ENCODE data around the gene ATP9B. TPM values are rescaled to one million over a fixed set of nuclear protein-coding genes. Genes with fewer than 3 reads are reported as not detected.

Gene ATP9B
- total and polyA plus RNA-seq, 2 donors from 2014 or later = 10.0 to 48.2 TPM

DNA sequence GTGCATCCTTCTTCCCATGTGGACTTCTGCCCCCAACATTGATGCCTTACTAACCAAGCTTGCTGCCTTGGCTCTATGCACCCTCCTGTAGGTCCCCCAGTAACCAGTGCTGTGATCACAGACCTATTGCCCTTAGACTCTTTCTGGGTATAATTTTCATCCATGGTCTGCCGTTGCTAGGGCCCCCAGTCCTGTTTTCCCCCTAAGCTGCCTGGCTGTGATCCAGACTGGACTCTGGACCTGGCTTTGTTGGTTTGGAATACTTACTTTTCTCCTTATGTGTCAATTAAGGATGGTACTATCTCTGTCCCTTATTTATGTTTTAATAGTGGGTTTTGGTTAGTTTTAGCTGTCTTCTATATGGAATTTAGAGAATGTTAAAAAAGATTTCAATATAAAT, 26.0 kb downstream of the ATP9B start:
- no peak overlapping the region for H3K4me3 ChIP-seq (ENCODE audit: low read length in 3 of 3)
- H3K4me1 ChIP-seq (ENCODE audit: control insufficient read depth in 2 of 3, insufficient read depth in 2 of 3, low read depth in 1 of 3, low read length in 3 of 3) = no peaks in the 10 kb centered on the region
- intact Hi-C loops (cut with DNase I) = no loop called here
- FAIRE-seq = no peak
- H3K27me3 ChIP-seq (ENCODE audit: control insufficient read depth, insufficient read depth, low read length) = no peaks in the 10 kb centered on the region
- no peak for TF ChIP-seq CTCF (IDR thresholded peaks at IDR 0.05; ENCODE audit: borderline replicate concordance, extremely low read depth, insufficient read depth)
- DNase-seq = peak in 1 of 5 donors; percentile 20
- peaks cover 0 to 2% (median 0%) of the 10 kb centered on the region in 3 donors for H3K36me3 ChIP-seq (ENCODE audit: control insufficient read depth in 2 of 3, insufficient read depth in 3 of 3, low read length in 3 of 3)
- no peak overlapping the region for H3K9ac ChIP-seq (ENCODE audit: low read length in 3 of 3)
- H3K9me3 ChIP-seq (ENCODE audit: control insufficient read depth in 2 of 3, insufficient read depth in 1 of 3, low read length in 3 of 3) = peaks cover 0 to under 1% (median 0%) of the 10 kb centered on the region in 3 donors
- no peak overlapping the region for H3K27ac ChIP-seq (ENCODE audit: low read depth in 2 of 2, low read length in 2 of 2)

- no peak overlapping the region for H3K27ac ChIP-seq (ENCODE audit: low read depth in 2 of 2, low read length in 2 of 2)
- no peak for FAIRE-seq
Observed at GRCh38 chr18:79100944-79101343, 31.8 kb downstream of the ATP9B start.

DNA sequence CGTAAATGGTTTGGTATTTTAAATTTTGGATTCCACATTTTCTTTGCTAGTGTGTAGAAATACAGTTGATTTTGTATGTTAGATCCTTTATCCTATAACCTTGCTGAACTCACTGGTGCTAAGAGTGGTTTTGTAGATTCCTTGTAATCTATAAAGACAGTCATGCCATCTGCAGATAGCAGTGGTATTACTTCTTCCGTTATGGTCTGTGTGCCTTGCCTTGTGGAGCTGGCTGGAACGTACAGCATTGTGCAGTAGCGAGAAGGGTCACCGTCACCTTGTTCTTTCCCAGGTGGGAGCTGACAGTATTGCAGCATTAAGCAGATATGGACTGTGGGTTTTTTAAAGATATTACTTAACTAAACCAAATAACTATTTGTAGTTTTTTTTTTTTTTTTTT, 33.7 kb downstream of the ATP9B start:
- intact Hi-C loops (cut with DNase I) = no loop called here
- Histone ChIP-seq H3K27me3 (ENCODE audit: control insufficient read depth, insufficient read depth, low read length) (no peaks in the 10 kb centered on the region), H3K36me3 (ENCODE audit: control insufficient read depth in 2 of 3, insufficient read depth in 3 of 3, low read length in 3 of 3) (peaks cover 0 to 2% (median 0%) of the 10 kb centered on the region in 3 donors), H3K27ac (ENCODE audit: low read depth in 2 of 2, low read length in 2 of 2) (no peak overlapping the region), H3K4me3 (ENCODE audit: low read length in 3 of 3) (no peak overlapping the region), H3K9ac (ENCODE audit: low read length in 3 of 3) (no peak overlapping the region), H3K9me3 (ENCODE audit: control insufficient read depth in 2 of 3, insufficient read depth in 1 of 3, low read length in 3 of 3) (peaks cover 0 to 2% (median 0%) of the 10 kb centered on the region in 3 donors), H3K4me1 (ENCODE audit: control insufficient read depth in 2 of 3, insufficient read depth in 2 of 3, low read depth in 1 of 3, low read length in 3 of 3) (no peaks in the 10 kb centered on the region)
- TF ChIP-seq CTCF (IDR thresholded peaks at IDR 0.05; ENCODE audit: borderline replicate concordance, extremely low read depth, insufficient read depth) = no peak
- no peak for DNase-seq
- no peak for FAIRE-seq

More at GRCh38 chr18:79100944-79101343, 31.8 kb downstream of the ATP9B start:
- intact Hi-C loops (cut with DNase I) = no loop called here
- H3K36me3 ChIP-seq (ENCODE audit: control insufficient read depth in 2 of 3, insufficient read depth in 3 of 3, low read length in 3 of 3) = peaks cover 0 to 2% (median 0%) of the 10 kb centered on the region in 3 donors
- TF ChIP-seq CTCF (IDR thresholded peaks at IDR 0.05; ENCODE audit: borderline replicate concordance, extremely low read depth, insufficient read depth) = no peak
- no peak overlapping the region for H3K9ac ChIP-seq (ENCODE audit: low read length in 3 of 3)
- H3K27me3 ChIP-seq (ENCODE audit: control insufficient read depth, insufficient read depth, low read length) = no peaks in the 10 kb centered on the region
- H3K4me1 ChIP-seq (ENCODE audit: control insufficient read depth in 2 of 3, insufficient read depth in 2 of 3, low read depth in 1 of 3, low read length in 3 of 3) = no peaks in the 10 kb centered on the region
- H3K4me3 ChIP-seq (ENCODE audit: low read length in 3 of 3) = no peak overlapping the region
- H3K9me3 ChIP-seq (ENCODE audit: control insufficient read depth in 2 of 3, insufficient read depth in 1 of 3, low read length in 3 of 3) = peaks cover 0 to 2% (median 0%) of the 10 kb centered on the region in 3 donors
- DNase-seq = no peak

DNA sequence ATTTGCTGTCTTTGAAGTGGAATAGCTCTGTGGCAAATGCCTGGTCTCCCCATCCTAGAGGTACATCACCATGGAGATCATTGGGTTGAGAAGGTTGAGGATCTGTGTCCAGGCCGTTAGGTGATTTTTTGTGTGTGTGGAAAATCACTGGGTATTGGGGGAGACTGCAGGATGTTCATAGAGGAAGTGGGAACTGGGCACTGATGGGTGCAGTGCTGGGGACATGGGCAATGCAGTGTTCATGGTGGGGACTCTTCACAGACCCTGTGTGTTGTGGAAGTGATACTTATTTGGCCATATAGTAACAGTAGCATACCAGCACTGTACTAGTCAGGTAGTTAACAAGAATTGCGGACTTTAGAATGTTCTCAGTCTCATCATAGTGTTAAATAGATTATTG, 34.9 kb downstream of the ATP9B start:
- DNase-seq (no peak), FAIRE-seq (no peak)
- Histone ChIP-seq H3K36me3 (ENCODE audit: control insufficient read depth in 2 of 3, insufficient read depth in 3 of 3, low read length in 3 of 3) (no peaks in the 10 kb centered on the region), H3K27me3 (ENCODE audit: control insufficient read depth, insufficient read depth, low read length) (no peaks in the 10 kb centered on the region), H3K9ac (ENCODE audit: low read length in 3 of 3) (no peak overlapping the region), H3K27ac (ENCODE audit: low read depth in 2 of 2, low read length in 2 of 2) (no peak overlapping the region), H3K4me3 (ENCODE audit: low read length in 3 of 3) (no peak overlapping the region), H3K9me3 (ENCODE audit: control insufficient read depth in 2 of 3, insufficient read depth in 1 of 3, low read length in 3 of 3) (peaks cover 0 to 2% (median 0%) of the 10 kb centered on the region in 3 donors), H3K4me1 (ENCODE audit: control insufficient read depth in 2 of 3, insufficient read depth in 2 of 3, low read depth in 1 of 3, low read length in 3 of 3) (no peaks in the 10 kb centered on the region)
- intact Hi-C loops (cut with DNase I) = no loop called here
- TF ChIP-seq CTCF (IDR thresholded peaks at IDR 0.05; ENCODE audit: borderline replicate concordance, extremely low read depth, insufficient read depth) = no peak
